Amniotic stem cell (primary cell): ENCODE results near the gene DIO2.

Source experiments
- DNase-seq: peaks from one replicate; lab custom pipeline; 2025; lab: John Stamatoyannopoulos, UW

DIO2 gene

GRCh38 chr14:80167793-80168448 lies 43.4 kb downstream of the DIO2 start:
- no peak for DNase-seq

- DNase-seq = no peak
Observed at GRCh38 chr14:80164991-80165721, 46.1 kb downstream of the DIO2 start.

GRCh38 chr14:80152763-80153162 lies 58.5 kb downstream of the DIO2 start:
- DNase-seq = no peak

GRCh38 chr14:80152166-80152565 lies 59.1 kb downstream of the DIO2 start:
- no peak for DNase-seq

- DNase-seq = no peak
Observed at GRCh38 chr14:80150301-80150700, 61.0 kb downstream of the DIO2 start.
